Activated naive CD8-positive, alpha-beta T cell treated with anti-CD3 and anti-CD28 coated beads for 36 hours (primary cell): ENCODE results near the gene VASN. TPM values are rescaled to one million over a fixed set of nuclear protein-coding genes. Genes with fewer than 3 reads are reported as not detected.
"Not testable (repeated sequence)": the region's sequence is repeated elsewhere in the genome, so short reads cannot be mapped to it uniquely, and the experiment has no call there.

ENCODE experiments used
- DNase-seq: peaks from one replicate; pipeline ENCODE4 v3.0.0; 2021
- H3K27ac Mint-ChIP-seq: one replicate; pipeline ENCODE4 v1.8.0; 2022; ENCODE audit warnings: mild to moderate bottlenecking, moderate library complexity, mixed read lengths
- H3K27me3 Mint-ChIP-seq: one replicate; pipeline ENCODE4 v1.8.0; 2022; ENCODE audit warnings: mild to moderate bottlenecking, mixed read lengths
- H3K36me3 Mint-ChIP-seq: one replicate; pipeline ENCODE4 v1.8.0; 2021; ENCODE audit warnings: mild to moderate bottlenecking, mixed read lengths
- H3K4me1 Mint-ChIP-seq: one replicate; pipeline ENCODE4 v1.8.0; 2021; ENCODE audit warnings: mixed read lengths
- H3K4me3 Mint-ChIP-seq: one replicate; pipeline ENCODE4 v1.8.0; 2022; ENCODE audit warnings: mild to moderate bottlenecking, moderate library complexity, mixed read lengths
- H3K9me3 Mint-ChIP-seq: one replicate; pipeline ENCODE4 v1.8.0; 2022; ENCODE audit warnings: mixed read lengths
- total RNA-seq, 2 experiments: library from RNA; stranded (reverse); gene quantifications; one replicate each; pipeline ENCODE4 v1.2.3, GENCODE V29; 2021

Gene VASN
- total RNA-seq, 2 experiments from 2014 or later: 0.08 TPM; not detected in 1

GRCh38 chr16:4390266-4391260, 18.9 kb downstream of the VASN start:
- no peaks in the 10 kb centered on the region for H3K27me3 Mint-ChIP-seq
- H3K9me3 Mint-ChIP-seq: no peaks in the 10 kb centered on the region
- H3K4me1 Mint-ChIP-seq: peaks cover 2% of the 10 kb centered on the region
- peaks cover 2% of the 10 kb centered on the region for H3K36me3 Mint-ChIP-seq
- no peak overlapping the region for H3K27ac Mint-ChIP-seq
- no peak overlapping the region for H3K4me3 Mint-ChIP-seq
- no peak for DNase-seq

- peaks cover 4% of the 10 kb centered on the region for H3K36me3 Mint-ChIP-seq
- DNase-seq: no peak
- H3K9me3 Mint-ChIP-seq: no peaks in the 10 kb centered on the region
- no peaks in the 10 kb centered on the region for H3K27me3 Mint-ChIP-seq
- H3K4me3 Mint-ChIP-seq: no peak overlapping the region
- no peak overlapping the region for H3K27ac Mint-ChIP-seq
- peaks cover 2% of the 10 kb centered on the region for H3K4me1 Mint-ChIP-seq
These were observed 20.2 kb downstream of the VASN start for GRCh38 chr16:4391631-4392381.

DNA sequence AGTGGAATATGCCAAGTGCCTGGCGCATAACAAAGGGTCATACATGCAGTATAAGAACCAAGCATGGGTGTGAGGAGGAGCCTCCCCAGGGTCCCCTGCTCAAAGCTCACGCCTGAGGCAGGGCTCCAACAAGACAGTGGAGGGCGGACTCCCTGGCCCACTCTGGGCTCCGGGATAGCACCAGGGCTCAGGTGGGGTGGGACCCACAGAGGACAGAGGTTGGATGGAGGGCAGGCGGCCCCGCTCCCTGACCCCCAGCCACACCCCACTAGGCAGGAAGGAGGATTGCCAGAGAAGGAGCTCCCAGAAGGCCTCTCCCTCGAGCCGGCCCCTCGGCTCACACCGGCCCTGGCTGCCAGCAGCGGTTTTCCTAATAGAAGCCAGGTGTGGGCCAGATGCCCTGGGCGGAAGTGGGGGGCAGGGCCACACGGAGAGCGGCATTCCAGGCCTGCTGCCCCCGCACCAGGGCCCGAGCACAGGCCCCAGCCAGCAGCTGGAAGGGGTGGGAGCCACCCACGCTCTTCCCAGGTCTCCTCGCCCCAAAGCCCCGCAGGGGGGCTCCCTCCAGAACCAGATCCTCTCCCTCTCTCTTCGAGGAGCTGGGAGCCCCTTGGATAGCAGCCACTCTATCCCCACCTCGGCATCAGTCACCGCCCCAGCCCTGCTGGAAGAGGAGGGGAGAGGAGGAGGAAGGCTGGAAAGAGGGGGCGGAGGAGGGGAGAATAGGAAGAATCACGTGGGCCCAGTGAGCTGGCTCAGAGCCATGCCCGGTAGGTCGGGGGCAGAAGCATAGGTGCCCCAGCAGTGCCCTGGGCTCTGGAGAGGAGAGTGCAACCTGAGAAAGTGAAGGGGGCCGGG, 21.0 kb downstream of the VASN start:
- Mint-ChIP-seq H3K36me3 (peaks cover 4% of the 10 kb centered on the region), H3K4me3 (no peak overlapping the region), H3K27me3 (no peaks in the 10 kb centered on the region), H3K4me1 (peaks cover 2% of the 10 kb centered on the region), H3K27ac (no peak overlapping the region), H3K9me3 (no peaks in the 10 kb centered on the region)
- DNase-seq: no peak

- peaks cover 2% of the 10 kb centered on the region for H3K4me1 Mint-ChIP-seq
- no peaks in the 10 kb centered on the region for H3K9me3 Mint-ChIP-seq
- no peak overlapping the region for H3K4me3 Mint-ChIP-seq
- H3K36me3 Mint-ChIP-seq: peaks cover 5% of the 10 kb centered on the region
- H3K27me3 Mint-ChIP-seq: no peaks in the 10 kb centered on the region
- no peak overlapping the region for H3K27ac Mint-ChIP-seq
- no peak for DNase-seq
These were observed 21.6 kb downstream of the VASN start for GRCh38 chr16:4393240-4393600.

- H3K4me3 Mint-ChIP-seq, H3K36me3 Mint-ChIP-seq, H3K4me1 Mint-ChIP-seq, H3K27me3 Mint-ChIP-seq, H3K9me3 Mint-ChIP-seq, H3K27ac Mint-ChIP-seq, DNase-seq: not testable (repeated sequence)
These were observed 22.2 kb downstream of the VASN start for GRCh38 chr16:4393850-4394249.

DNA sequence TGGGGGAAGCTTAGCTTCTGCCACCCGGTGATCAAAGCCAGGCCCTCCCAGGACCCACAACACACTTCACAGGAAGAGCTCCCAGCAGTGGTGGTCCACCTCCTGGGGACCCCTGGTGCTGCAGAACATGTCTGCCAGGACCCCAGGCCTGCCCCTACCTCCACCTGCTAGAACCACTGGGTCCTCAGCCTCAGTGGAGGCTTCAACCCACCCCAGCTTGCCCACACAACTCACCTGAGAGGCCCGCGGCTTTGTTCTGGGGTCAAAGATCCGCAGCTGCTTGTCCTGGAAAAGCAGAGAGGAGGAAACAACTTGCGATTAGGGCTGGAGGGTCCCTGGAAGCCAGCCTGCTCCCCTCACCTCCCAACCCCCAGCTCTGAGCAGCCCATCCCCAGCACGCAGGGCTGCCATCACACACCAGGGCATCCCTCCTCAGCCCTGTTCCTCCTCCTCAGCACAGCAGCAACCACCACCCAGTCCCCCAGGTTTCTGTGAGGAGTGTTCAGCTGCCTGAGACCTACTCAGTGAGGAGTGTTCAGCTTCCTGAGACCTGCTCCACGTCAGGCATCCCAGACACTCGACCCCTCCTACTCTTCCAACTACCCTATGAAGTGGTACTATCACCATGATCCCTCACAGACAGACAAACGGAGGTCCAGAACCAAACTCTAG, 23.5 kb downstream of the VASN start:
- Mint-ChIP-seq H3K36me3 (peaks cover 11% of the 10 kb centered on the region), H3K4me1 (peaks cover 2% of the 10 kb centered on the region), H3K27ac (no peak overlapping the region), H3K4me3 (no peak overlapping the region), H3K9me3 (no peaks in the 10 kb centered on the region), H3K27me3 (no peaks in the 10 kb centered on the region)
- no peak for DNase-seq

GRCh38 chr16:4399001-4399730, 27.5 kb downstream of the VASN start:
- peaks cover 14% of the 10 kb centered on the region for H3K36me3 Mint-ChIP-seq

DNA sequence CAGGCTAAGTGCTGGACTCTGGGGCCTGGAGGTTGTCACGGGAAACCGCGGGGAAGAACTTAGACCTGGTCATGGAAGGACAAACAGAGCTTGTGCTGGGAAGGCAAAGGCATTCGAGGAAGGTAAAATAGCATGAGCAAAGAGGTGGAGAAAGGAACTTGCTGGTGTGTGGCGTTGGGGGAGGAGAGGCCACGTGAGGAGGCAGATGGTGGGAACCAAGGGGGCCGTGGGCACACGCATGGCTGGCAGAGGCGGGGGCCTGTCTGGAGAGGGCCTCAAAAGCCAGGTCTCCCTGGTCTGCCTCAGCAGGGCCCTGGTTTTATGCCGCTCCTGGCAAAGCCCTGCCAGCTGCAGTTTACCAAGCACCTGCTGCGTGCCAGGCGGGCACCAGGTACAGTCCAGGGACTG, 29.4 kb downstream of the VASN start:
- H3K4me1 Mint-ChIP-seq: no peaks in the 10 kb centered on the region
- H3K27ac Mint-ChIP-seq: no peak overlapping the region
- DNase-seq: no peak
- H3K4me3 Mint-ChIP-seq: no peak overlapping the region
- H3K9me3 Mint-ChIP-seq: no peaks in the 10 kb centered on the region
- peaks cover 10% of the 10 kb centered on the region for H3K36me3 Mint-ChIP-seq
- no peaks in the 10 kb centered on the region for H3K27me3 Mint-ChIP-seq

More at GRCh38 chr16:4399001-4399730, 27.5 kb downstream of the VASN start:
- Mint-ChIP-seq H3K27ac (no peak overlapping the region), H3K27me3 (no peaks in the 10 kb centered on the region), H3K4me3 (no peak overlapping the region), H3K4me1 (no peaks in the 10 kb centered on the region), H3K9me3 (no peaks in the 10 kb centered on the region)
- no peak for DNase-seq

DNA sequence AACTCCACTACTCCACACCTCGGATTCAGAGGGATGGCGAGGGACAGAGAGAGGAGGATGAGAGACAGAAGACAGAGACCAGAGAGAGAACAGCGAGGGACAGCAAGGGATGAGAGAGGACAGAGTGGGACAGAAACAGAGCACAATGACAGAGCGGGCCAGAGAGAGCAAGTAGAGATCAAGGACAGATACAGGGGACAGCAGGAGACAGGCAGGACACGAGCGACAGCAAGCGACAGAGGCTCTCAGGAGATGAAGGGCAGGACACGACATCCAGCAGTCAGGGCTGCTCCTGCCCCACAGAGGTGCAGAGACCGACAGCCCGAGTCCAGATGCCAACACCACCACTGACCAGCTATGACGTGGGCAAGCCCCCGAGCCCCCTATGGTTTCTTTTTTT, 29.9 kb downstream of the VASN start:
- DNase-seq: no peak
- Mint-ChIP-seq H3K36me3 (peaks cover 10% of the 10 kb centered on the region), H3K27me3 (no peaks in the 10 kb centered on the region), H3K4me3 (no peak overlapping the region), H3K4me1 (no peaks in the 10 kb centered on the region), H3K27ac (no peak overlapping the region), H3K9me3 (no peaks in the 10 kb centered on the region)

DNA sequence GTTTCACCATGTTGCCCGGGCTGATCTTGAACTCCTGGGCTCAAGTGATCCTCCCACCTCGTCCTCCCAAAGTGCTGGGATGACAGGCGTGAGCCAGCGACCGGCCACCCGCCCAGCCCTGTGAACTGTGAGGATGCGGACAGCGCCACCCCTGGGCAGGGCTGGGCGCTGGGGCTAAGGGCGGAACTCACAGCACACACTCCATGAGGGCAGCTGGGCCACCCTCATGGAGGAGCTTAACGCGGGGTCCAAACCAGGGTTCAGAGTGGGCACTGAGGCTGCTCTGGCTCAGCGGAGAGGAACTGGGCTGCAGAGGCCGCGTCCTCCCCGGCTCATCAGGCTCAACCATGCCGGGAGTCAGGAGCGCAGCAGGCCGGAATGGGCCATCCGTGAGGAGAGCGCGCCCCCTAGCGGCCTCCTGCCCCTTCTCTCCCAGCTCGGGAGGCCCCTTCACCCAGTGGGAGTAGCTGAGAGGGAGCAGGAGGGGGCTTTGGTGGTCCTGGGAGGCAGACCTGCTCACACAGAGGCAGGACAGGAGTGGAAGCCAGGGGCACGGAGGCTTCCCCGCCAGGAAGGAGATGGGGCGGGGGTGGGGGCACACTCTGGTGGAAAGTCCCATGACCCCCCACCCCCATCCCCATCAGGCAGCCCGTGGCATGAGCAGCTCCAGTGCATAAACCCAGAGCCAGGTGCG, 30.9 kb downstream of the VASN start:
- H3K4me1 Mint-ChIP-seq: no peaks in the 10 kb centered on the region
- H3K36me3 Mint-ChIP-seq: peaks cover 10% of the 10 kb centered on the region
- H3K27me3 Mint-ChIP-seq: no peaks in the 10 kb centered on the region
- H3K4me3 Mint-ChIP-seq: no peak overlapping the region
- H3K9me3 Mint-ChIP-seq: no peaks in the 10 kb centered on the region
- DNase-seq: peak; percentile 74
- no peak overlapping the region for H3K27ac Mint-ChIP-seq

GRCh38 chr16:4403133-4403949, 31.7 kb downstream of the VASN start:
- H3K36me3 Mint-ChIP-seq: peaks cover 8% of the 10 kb centered on the region
- no peak overlapping the region for H3K27ac Mint-ChIP-seq
- H3K4me3 Mint-ChIP-seq: no peak overlapping the region
- H3K9me3 Mint-ChIP-seq: no peaks in the 10 kb centered on the region
- no peak for DNase-seq
- no peaks in the 10 kb centered on the region for H3K4me1 Mint-ChIP-seq
- H3K27me3 Mint-ChIP-seq: no peaks in the 10 kb centered on the region

GRCh38 chr16:4404247-4404966, 32.8 kb downstream of the VASN start:
- H3K4me3 Mint-ChIP-seq: no peak overlapping the region
- H3K27me3 Mint-ChIP-seq: no peaks in the 10 kb centered on the region
- no peaks in the 10 kb centered on the region for H3K9me3 Mint-ChIP-seq
- peak overlapping the region; percentile 21 for H3K27ac Mint-ChIP-seq
- peaks cover 6% of the 10 kb centered on the region for H3K36me3 Mint-ChIP-seq
- no peaks in the 10 kb centered on the region for H3K4me1 Mint-ChIP-seq
- DNase-seq: peak; percentile 45
